ENCODE results near the gene FAM241B. TPM values are rescaled to one million over a fixed set of nuclear protein-coding genes. Genes with fewer than 3 reads are reported as not detected.

Gene FAM241B
- polyA plus RNA-seq, 1 donor from 2014 or later = 135 TPM

DNA sequence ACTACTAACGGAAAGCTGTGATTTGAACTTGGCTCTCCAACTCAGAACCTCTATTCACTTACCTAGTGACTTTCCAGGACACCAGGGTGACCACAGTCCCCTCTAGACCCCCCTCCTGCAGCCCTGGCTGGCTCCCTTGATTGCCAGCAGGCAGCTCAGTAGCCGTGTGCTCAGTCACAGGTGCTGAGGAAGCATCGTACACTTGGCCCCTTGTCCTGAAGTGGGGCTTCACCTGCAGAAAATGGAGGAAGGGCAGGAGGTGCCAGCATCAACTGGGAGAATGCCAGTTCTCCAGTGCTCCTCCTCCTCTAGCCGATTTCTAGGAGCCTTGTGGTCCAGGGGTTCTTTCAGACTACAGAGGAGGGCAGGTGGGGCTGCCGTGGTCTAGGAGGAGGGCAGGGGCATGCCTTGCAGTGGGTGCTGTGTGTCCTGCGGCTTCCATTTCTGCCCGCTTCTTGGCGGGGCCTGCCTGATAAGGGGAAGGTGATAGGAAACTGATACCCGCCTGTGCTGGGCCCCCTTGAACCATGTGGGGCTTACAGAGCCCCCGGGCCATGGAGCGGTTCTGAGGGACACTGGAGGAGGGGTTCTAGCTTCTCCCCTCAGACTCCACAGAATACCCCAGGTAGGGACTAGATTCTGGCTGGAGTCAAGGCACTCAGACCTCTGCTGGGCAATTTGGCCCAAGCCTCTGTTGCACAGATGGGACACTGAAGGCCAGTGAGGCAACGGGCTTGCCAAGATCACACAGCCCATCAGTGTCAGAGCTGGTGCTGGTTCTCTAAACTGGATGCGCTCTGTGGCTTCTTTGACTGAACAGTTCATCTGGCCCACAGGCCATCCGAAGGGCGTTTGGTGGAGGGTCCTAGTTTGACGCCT, 14.0 kb downstream of the FAM241B start:
- no peaks in the 10 kb centered on the region for H3K9me2 ChIP-seq (ENCODE audit: insufficient read depth, low read length)
- H2AFZ ChIP-seq (ENCODE audit: low read depth, low read length) = no peak overlapping the region
- peaks cover 4% of the 10 kb centered on the region for H3F3A ChIP-seq (ENCODE audit: insufficient read depth, low read length, poor library complexity, severe bottlenecking)
- TF ChIP-seq SMC3 (conservative IDR thresholded peaks at IDR 0.05; ENCODE audit: poor library complexity) (no peak), REST (IDR thresholded peaks at IDR 0.05; ENCODE audit: borderline replicate concordance) (no peak), POLR2AphosphoS5 (IDR thresholded peaks at IDR 0.05) (no peak), EP300 (conservative IDR thresholded peaks at IDR 0.05; ENCODE audit: poor library complexity, severe bottlenecking) (no peak), MXI1 (conservative IDR thresholded peaks at IDR 0.05; ENCODE audit: poor library complexity, severe bottlenecking) (no peak), EZH2 (IDR thresholded peaks at IDR 0.05; ENCODE audit: borderline replicate concordance, insufficient read depth, low read length, poor library complexity, severe bottlenecking) (no peak), TAF1 (IDR thresholded peaks at IDR 0.05; ENCODE audit: low read depth) (no peak), RAD21 (conservative IDR thresholded peaks at IDR 0.05) (no peak)
- TF ChIP-seq, protein P1, sequence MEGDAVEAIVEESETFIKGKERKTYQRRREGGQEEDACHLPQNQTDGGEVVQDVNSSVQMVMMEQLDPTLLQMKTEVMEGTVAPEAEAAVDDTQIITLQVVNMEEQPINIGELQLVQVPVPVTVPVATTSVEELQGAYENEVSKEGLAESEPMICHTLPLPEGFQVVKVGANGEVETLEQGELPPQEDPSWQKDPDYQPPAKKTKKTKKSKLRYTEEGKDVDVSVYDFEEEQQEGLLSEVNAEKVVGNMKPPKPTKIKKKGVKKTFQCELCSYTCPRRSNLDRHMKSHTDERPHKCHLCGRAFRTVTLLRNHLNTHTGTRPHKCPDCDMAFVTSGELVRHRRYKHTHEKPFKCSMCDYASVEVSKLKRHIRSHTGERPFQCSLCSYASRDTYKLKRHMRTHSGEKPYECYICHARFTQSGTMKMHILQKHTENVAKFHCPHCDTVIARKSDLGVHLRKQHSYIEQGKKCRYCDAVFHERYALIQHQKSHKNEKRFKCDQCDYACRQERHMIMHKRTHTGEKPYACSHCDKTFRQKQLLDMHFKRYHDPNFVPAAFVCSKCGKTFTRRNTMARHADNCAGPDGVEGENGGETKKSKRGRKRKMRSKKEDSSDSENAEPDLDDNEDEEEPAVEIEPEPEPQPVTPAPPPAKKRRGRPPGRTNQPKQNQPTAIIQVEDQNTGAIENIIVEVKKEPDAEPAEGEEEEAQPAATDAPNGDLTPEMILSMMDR (IDR thresholded peaks at IDR 0.05; ENCODE audit: poor library complexity, severe bottlenecking) = no peak
- H3K27me3 ChIP-seq (ENCODE audit: insufficient read depth, low read depth, low read length) = no peaks in the 10 kb centered on the region
- H3K79me2 ChIP-seq (replicated peaks; ENCODE audit: insufficient read depth, low read length) = no peaks in the 10 kb centered on the region
- H3K36me3 ChIP-seq (ENCODE audit: insufficient read depth, low read length) = no peaks in the 10 kb centered on the region
- no peaks in the 10 kb centered on the region for H4K20me1 ChIP-seq (ENCODE audit: insufficient read depth)
- H3K4me2 ChIP-seq (ENCODE audit: low read length) = no peak overlapping the region
- no peaks in the 10 kb centered on the region for H3K9me3 ChIP-seq (ENCODE audit: low read length)
- H3K4me3 ChIP-seq (ENCODE audit: low read length) = peak overlapping the region; percentile 58
- peak overlapping the region; percentile 97 for H3K27ac ChIP-seq (ENCODE audit: low read length)
- H3K9ac ChIP-seq (ENCODE audit: low read length) = peak overlapping the region; percentile 80

DNA sequence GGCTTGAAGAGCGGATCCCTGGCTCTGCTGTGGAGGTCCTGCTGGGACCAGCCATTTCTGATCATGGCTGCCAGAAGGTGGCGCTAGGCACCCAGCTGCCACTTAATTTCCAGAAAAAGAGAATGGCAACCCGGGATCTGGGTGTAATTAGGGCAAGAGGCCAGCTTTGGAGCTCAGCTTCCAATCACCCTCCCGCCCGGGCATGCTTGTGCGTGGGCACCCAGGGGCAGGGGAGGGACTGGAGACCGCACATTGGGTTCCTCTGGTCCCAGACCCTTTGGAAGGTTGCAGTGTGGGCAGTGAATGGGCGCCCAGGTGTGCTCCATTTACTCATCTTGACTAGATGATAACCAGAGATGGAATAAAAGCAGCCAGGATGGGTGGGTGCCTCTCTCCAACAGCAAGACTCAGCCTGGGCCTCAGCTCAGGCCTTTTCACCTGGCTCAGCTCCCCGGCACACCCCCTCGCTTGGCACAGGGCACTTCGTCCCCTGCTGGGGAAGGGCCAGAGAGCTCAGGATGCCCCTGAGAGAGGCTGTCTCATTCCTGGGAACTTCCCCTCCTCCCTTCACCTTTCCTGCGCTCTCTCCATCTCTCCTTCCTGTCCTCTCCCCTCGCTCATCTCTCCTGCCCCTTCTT, 14.7 kb downstream of the FAM241B start:
- Histone ChIP-seq H3K4me3 (ENCODE audit: low read length) (peak overlapping the region; percentile 58), H3K9ac (ENCODE audit: low read length) (peak overlapping the region; percentile 80)

More for the DNA sequence above, 14.7 kb downstream of the FAM241B start:
- TF ChIP-seq SMC3 (conservative IDR thresholded peaks at IDR 0.05; ENCODE audit: poor library complexity) (peak; percentile 95), TAF1 (IDR thresholded peaks at IDR 0.05; ENCODE audit: low read depth) (no peak), RAD21 (conservative IDR thresholded peaks at IDR 0.05) (peak; percentile 91), EZH2 (IDR thresholded peaks at IDR 0.05; ENCODE audit: borderline replicate concordance, insufficient read depth, low read length, poor library complexity, severe bottlenecking) (no peak)
- TF ChIP-seq, protein P1 (IDR thresholded peaks at IDR 0.05; ENCODE audit: poor library complexity, severe bottlenecking) = peak; percentile 92
- no peaks in the 10 kb centered on the region for H3K79me2 ChIP-seq (replicated peaks; ENCODE audit: insufficient read depth, low read length)
- no peaks in the 10 kb centered on the region for H3K9me2 ChIP-seq (ENCODE audit: insufficient read depth, low read length)
- H2AFZ ChIP-seq (ENCODE audit: low read depth, low read length) = no peak overlapping the region
- peak overlapping the region; percentile 97 for H3K27ac ChIP-seq (ENCODE audit: low read length)
- no peaks in the 10 kb centered on the region for H4K20me1 ChIP-seq (ENCODE audit: insufficient read depth)
- no peaks in the 10 kb centered on the region for H3K27me3 ChIP-seq (ENCODE audit: insufficient read depth, low read depth, low read length)
- H3F3A ChIP-seq (ENCODE audit: insufficient read depth, low read length, poor library complexity, severe bottlenecking) = peaks cover 4% of the 10 kb centered on the region
- H3K9me3 ChIP-seq (ENCODE audit: low read length) = no peaks in the 10 kb centered on the region
- H3K36me3 ChIP-seq (ENCODE audit: insufficient read depth, low read length) = no peaks in the 10 kb centered on the region
- H3K4me2 ChIP-seq (ENCODE audit: low read length) = peak overlapping the region; percentile 32
